ENCODE results near the gene INMT. TPM values are rescaled to one million over a fixed set of nuclear protein-coding genes. Genes with fewer than 3 reads are reported as not detected.
"Not testable (repeated sequence)": the region's sequence is repeated elsewhere in the genome, so short reads cannot be mapped to it uniquely, and the experiment has no call there.

INMT gene
- total RNA-seq, 6 experiments from 2014 or later, result not detected

GRCh38 chr7:30709549-30709948 is 42.4 kb upstream of the INMT start:
- TF ChIP-seq CTCF (IDR thresholded peaks at IDR 0.05), result no peak
- H3K4me1 Mint-ChIP-seq (ENCODE audit: low read depth), result no peaks in the 10 kb centered on the region
- no peaks in the 10 kb centered on the region for H3K36me3 Mint-ChIP-seq (ENCODE audit: low read depth)
- H3K27ac Mint-ChIP-seq, result no peak overlapping the region
- H3K27me3 Mint-ChIP-seq (ENCODE audit: insufficient read depth), result peaks cover 37% of the 10 kb centered on the region
- no peaks in the 10 kb centered on the region for H3K9me3 Mint-ChIP-seq
- H3K4me3 Mint-ChIP-seq, result no peak overlapping the region
- no peak for DNase-seq

GRCh38 chr7:30710669-30711068 is 41.3 kb upstream of the INMT start:
- Mint-ChIP-seq H3K36me3 (ENCODE audit: low read depth) (no peaks in the 10 kb centered on the region), H3K27me3 (ENCODE audit: insufficient read depth) (peaks cover 40% of the 10 kb centered on the region), H3K4me1 (ENCODE audit: low read depth) (no peaks in the 10 kb centered on the region), H3K4me3 (no peak overlapping the region), H3K9me3 (no peaks in the 10 kb centered on the region), H3K27ac (no peak overlapping the region)
- DNase-seq, result no peak
- TF ChIP-seq CTCF (IDR thresholded peaks at IDR 0.05), result no peak

- Mint-ChIP-seq H3K4me3 (no peak overlapping the region), H3K9me3 (peaks cover 13% of the 10 kb centered on the region), H3K36me3 (ENCODE audit: low read depth) (peaks cover 12% of the 10 kb centered on the region), H3K27ac (no peak overlapping the region), H3K4me1 (ENCODE audit: low read depth) (peaks cover 6% of the 10 kb centered on the region), H3K27me3 (ENCODE audit: insufficient read depth) (peaks cover 20% of the 10 kb centered on the region)
- DNase-seq, result no peak
- TF ChIP-seq CTCF (IDR thresholded peaks at IDR 0.05), result no peak
These were observed 38.5 kb upstream of the INMT start for GRCh38 chr7:30713392-30713791.

- no peak for TF ChIP-seq CTCF (IDR thresholded peaks at IDR 0.05)
- Mint-ChIP-seq H3K27ac (no peak overlapping the region), H3K9me3 (peaks cover 20% of the 10 kb centered on the region), H3K4me1 (ENCODE audit: low read depth) (peaks cover 6% of the 10 kb centered on the region), H3K36me3 (ENCODE audit: low read depth) (peaks cover 15% of the 10 kb centered on the region), H3K4me3 (no peak overlapping the region), H3K27me3 (ENCODE audit: insufficient read depth) (peaks cover 16% of the 10 kb centered on the region)
- no peak for DNase-seq
These were observed 37.8 kb upstream of the INMT start for GRCh38 chr7:30714129-30714528.

GRCh38 chr7:30717181-30717580 is 34.8 kb upstream of the INMT start:
- no peak for TF ChIP-seq CTCF (IDR thresholded peaks at IDR 0.05)
- peaks cover 24% of the 10 kb centered on the region for H3K27me3 Mint-ChIP-seq (ENCODE audit: insufficient read depth)
- H3K9me3 Mint-ChIP-seq, result peaks cover 29% of the 10 kb centered on the region
- no peak overlapping the region for H3K4me3 Mint-ChIP-seq
- peaks cover 15% of the 10 kb centered on the region for H3K36me3 Mint-ChIP-seq (ENCODE audit: low read depth)
- peaks cover 6% of the 10 kb centered on the region for H3K4me1 Mint-ChIP-seq (ENCODE audit: low read depth)
- peak; percentile 30 for DNase-seq
- H3K27ac Mint-ChIP-seq, result no peak overlapping the region

GRCh38 chr7:30719434-30719833 is 32.5 kb upstream of the INMT start:
- DNase-seq; H3K4me1 Mint-ChIP-seq (ENCODE audit: low read depth); H3K4me3 Mint-ChIP-seq; H3K27ac Mint-ChIP-seq: not testable (repeated sequence)
- Mint-ChIP-seq H3K9me3 (peaks cover 29% of the 10 kb centered on the region), H3K36me3 (ENCODE audit: low read depth) (peaks cover 15% of the 10 kb centered on the region), H3K27me3 (ENCODE audit: insufficient read depth) (peaks cover 24% of the 10 kb centered on the region)
